Stimulated activated CD4-positive, alpha-beta T cell treated with anti-CD3 and anti-CD28 coated beads, Interleukin-2, amount 100 ng/mL, for 4 hours (primary cell): Measurements from ENCODE around the gene SHROOM3.

ENCODE experiments used
- DNase-seq: peaks from one replicate; pipeline ENCODE4 v3.0.0-alpha.2; 2020; ENCODE audit warnings: low read depth

The SHROOM3 gene

DNA sequence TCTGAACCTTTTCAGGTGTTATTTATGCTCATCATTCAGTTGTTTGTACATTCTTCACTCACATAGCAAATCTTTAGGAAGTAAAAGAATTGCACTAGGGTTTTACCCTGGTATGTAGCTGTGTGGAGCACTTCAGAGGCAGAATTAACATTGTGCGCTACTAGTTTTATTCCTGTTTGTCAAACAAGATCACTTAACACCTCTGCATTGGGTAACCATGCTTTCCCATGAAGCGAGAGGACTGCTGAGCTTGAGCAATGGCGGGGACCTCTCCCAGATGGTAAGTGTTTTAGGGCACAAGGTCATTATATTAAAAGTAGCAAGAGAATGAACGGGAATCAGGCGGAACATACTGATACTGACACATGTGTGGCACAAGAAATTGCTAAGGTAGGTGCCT, 59.2 kb downstream of the SHROOM3 start:
- no peak for DNase-seq

DNA sequence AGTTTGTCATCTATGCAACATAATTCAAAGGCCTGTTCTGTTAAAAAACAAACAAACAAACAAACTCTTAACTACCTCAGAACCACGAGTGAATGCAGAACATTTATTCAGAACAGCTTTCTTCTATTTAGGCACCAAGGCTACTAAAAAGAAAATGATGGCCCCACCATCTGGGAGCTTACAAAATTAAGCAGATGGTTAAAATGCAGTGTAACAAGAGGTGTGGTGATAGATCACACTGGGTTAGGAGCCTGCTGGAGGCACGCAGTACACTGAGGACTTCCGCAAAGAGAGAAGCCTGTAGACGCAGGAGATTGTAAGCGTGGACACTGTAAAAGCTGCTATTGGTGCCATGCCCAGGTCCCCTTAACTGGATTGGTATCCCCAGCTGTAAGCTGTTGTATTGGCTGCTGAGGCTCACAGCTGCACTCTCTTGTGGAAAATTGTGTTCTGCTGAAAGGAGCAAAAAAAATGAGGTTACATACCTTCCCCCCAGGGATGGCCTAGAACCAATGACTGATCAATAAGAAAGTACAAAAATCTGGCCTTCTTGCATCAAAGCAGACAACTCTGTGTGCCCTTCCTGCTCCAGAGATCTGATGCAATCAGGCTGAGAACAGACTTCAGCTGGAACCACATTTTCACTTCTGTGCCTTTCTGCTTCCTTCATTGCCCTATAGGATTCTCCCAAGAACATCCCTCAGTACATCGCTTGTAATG, 60.0 kb downstream of the SHROOM3 start:
- DNase-seq: no peak

DNA sequence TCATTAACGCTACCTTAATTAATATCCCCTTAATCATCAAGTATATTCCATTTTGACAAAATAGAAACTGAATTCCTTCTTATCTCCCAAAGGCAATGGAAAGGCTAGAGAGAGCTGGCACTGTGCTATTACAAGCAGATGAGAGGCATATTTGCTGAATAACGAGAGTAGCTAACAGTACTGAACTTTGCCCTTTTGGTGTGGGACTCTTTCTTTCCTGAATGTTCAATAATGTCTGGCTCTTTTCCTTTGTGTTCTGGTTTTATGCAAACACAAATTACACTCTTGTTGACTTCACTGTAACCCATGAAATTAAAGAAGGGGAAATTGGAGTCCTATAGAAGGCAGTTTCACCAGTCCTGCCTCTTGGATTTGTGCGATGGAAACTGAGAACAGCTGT, 63.5 kb downstream of the SHROOM3 start:
- no peak for DNase-seq

DNA sequence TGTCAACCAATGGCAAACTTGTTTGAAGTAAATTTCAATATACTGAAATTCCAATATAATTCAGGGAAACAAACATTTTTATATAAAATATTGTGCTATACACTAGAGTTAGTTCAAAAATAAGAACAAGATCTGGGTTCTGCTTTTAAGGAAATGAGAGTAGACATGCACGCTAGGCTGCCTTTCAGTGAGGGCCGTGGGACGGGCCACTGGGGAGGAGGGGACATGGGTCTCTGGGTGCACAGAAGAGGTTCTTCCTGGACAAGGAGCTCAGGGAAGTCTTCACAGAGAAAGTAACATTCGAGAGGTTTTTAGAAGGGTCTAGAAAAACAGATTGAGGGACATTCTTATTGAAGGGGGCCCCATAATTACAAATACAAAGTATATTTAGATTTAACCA, 64.4 kb downstream of the SHROOM3 start:
- no peak for DNase-seq

DNA sequence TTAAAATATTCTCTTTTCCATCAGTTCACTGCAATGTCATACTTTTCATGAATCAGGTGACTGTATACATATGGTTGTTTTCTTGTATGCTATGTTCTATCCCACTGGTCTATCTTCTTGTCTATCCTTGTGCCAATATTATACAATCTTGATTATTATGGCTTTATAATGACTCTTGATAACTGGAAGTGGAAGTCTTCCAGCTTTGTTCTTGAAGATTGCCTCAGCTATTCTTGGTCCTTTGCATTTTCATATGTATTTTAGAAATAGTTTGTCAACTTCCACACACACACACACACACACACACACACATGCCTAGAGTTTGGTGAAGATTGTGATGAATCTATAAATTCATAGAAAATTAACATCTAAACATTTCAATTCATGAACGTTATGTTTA, 67.9 kb downstream of the SHROOM3 start:
- no peak for DNase-seq

DNA sequence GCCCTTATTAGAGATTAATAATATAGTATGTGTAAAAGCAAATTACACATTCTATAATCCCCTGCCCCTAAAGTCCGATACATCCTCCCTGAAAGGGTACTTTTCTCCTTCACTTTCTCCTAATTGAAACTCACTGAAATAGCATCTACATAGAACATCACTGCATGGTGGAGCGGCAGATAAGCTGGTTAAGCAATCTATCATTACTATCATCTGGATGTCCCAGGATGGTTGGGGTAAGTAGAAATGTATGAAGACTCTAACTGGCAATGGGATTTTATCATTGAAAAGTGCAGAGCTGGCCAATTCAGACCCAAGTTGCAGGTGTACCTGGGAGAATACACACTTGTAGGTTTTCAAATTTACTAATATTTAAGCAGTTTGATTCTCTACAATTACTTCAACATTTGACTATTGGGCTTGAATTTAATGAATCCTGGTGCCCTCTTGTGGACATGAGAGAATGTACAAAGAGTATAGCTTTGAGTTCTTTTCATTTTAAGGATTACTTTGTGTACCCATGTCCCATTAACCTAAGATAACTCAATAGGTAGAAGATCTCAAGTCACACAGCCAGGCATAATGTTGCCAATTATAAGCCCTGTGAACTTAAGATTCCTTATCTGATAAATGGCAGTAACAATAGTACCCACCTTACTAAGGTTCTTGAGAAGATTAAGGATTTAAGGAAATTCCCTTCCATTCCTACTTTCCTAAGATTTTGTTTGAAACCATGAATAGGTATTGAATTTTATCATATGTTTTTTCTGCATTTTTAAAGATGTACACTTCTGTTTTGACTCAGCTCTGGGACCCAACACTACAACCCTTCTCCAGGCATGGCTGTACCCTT, 69.8 kb downstream of the SHROOM3 start:
- DNase-seq: no peak

DNA sequence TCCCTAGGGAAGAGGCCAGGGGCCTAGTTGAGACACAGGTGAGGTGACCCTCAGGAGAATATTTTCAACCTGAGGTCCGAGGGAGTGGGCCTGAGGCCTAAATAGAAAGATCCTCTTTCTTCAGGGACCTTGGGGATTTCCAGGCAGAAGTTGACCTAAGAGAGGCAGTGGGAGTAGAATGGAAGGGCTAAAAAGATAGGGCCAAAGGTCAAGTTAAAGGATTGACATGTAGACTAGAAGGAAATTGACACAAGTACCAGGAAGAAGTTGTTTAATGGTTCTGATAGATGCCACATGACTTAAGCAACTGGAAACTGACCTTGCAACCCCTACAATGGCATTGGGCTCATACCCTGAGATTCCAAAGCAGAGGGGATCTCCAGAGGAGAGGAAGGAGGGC, 76.9 kb downstream of the SHROOM3 start:
- DNase-seq: no peak

DNA sequence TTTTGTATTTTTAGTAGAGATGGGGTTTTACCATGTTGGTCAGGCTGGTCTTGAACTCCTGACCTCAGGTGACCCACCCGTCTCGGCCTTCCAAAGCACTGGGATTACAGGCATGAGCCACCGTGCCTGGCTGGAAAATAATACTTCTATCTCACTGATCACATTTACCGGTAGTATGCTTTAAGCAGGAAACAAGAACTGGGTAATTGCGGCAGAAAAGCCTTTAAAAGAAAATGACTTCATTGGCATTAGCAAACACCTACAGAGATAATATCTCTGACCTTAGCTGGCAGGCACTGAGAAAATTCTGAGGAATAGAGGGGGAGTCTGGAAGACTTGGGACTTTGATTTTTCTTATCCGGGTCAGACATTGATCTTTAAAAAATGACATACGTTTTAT, 78.5 kb downstream of the SHROOM3 start:
- no peak for DNase-seq

DNA sequence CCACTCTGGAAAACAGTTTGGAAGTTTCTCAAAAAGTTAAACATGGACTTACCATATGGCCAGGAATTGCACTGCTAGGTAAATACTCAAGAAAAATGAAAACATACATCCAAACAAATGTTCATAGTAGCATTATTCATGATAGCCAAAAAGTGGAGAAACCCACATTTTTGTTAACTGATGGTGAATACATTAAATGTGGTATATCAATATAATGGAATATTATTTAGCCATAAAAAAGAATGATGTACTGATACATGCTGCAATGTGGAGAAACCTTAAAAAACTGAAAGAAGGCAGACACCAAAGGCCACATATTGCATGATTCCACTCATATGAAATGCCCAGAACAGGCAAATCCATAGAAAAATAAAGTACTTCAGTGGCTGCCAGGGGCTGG, 79.1 kb downstream of the SHROOM3 start:
- DNase-seq: no peak

DNA sequence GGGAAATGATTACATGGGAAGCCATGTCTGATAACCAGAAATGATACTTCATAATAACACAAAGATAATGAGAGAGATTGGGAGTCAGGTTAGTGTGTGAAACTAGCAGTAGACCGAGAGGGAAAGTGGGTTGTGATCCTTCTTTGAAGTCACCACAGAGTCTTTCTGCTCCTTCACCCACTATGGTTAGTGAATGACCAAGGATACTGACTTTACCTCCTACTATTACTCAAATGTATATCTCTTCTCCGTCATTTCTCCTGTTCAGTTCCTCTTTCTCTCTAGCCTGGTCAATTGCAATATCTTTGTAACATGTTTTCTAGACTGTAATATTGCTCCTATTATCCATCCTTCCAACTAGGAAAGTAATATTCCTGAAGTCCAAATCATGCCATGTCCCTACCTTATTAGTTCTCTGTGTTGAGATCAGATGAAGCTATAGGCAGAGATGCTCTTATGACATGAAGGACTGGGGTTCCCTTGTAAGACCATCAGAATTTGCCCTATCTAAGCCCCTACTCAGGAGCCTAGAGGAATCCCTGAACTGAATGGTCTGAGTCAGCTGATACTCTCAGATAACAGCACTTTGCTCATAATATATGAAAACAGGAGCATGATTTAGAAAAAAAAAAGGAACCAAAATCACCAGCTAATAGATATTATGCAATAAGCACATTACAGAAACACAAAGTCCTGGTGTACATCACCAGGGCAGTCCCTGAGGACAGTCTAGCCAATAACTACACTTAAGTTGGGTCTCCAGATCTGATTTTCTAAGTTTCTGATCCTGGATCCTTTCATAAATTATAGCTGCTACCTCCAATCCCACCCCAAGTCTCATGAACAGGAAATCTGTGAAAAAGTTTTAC, 81.2 kb downstream of the SHROOM3 start:
- no peak for DNase-seq

DNA sequence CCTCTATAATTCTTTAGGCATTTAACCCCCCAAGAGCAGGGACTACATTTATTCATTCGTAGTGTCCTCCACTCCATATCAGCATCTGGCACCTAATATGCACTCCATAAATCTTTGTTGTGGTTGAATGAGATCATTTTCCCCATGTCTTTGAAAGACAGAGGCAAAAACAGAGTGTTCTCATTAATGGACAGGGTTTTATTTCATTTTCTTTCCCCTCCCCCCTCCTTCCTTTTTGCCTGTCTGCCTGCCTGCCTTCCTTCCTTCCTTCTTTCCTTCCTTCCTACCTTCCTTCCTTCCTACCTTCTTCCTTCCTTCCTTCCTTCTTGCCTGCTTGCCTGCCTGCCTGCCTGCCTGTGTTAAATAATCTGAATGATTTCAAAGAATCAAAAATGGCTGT, 83.2 kb downstream of the SHROOM3 start:
- DNase-seq: no peak

DNA sequence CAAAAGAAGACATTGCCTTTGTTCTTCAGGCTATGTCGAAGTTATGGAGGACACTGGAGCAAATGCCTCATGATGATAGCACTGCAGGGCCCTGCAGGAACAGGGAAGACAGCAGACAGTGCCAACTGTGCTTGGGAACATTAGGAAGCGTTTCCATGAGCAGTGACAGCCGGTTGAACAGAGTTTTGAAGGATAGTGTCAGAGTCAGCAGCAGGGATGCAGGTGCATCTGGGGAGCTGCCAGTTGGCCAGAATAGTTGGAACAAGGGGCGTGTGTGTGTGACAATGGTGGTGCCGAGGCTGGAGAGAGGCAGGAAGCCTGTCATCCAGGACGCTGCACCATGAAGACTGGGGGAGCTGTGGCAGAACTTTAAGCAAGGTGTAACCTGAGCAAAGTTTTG, 88.6 kb downstream of the SHROOM3 start:
- DNase-seq: no peak

DNA sequence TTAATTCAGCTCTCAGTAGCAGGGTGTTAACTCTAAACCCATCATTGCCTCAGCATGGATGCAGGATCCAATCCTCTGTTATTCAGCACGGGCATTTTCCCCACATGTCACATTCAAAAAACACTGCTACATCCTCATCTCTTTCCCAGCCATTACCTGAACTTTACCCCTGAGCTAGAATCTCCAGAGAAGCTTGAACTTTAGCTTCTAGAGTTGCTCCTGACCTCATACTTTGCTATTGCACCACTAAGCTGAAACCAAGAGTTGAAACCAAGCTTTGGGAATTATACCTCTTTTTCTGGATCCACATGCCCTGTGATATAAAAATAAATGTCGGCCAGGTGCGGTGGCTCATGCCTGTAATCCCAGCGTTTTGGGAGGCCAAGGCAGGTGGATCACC, 90.7 kb downstream of the SHROOM3 start:
- no peak for DNase-seq

DNA sequence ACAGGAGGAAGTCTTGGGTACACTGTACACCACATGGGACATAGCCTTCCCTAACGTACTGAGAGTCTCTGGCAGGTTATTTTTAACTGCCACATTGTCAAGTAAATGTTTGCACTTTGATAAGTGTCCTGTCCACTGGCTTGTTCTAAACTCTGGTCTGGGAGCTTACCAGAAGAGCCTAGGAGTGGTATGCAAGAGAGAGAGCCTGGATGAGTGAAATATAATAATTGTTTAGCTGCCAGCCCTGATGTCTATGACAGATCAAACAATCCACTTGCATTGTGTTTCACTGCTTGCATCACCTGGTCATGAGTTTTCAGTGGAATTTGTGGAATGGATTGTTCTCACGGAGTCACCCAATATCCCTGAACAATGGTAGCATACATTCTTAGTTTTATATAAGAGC, 91.6 kb downstream of the SHROOM3 start:
- DNase-seq: no peak

DNA sequence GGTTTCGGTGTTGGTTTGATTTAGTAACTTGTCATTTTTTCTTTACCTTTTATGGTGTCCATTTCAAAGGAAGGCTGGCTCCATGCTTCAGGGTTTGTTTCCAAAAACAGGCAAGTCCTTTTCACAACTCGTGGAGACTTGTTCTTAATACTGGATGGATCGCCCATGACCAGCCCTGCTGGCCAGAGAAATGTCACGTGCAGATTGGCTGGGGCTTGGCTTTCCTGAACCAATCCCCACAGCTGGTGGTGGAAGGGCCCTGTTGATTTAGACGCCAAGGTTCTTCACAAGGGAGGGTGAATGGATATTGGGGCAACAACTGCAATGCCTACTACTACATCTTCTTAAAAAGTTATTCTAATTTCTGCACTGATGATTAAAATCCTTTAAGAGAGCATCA, 92.6 kb downstream of the SHROOM3 start:
- DNase-seq: no peak

DNA sequence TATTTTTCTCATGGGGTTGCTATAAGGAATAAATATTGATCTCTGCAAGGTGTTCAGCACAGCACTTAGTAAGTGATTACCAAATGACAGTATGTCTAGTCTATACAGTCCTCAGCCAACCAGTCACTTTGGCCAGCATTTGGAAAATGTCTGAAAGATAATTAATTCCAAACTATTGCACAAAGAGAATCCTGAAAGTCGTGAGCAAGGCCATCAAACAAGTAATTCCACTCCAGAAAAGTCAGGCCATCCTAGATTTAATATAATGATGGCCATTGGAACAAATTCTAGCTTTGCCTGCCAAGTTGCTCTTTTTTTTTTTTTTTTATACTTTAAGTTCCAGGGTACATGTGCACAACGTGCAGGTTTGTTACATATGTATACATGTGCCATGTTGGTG, 96.6 kb downstream of the SHROOM3 start:
- no peak for DNase-seq

DNA sequence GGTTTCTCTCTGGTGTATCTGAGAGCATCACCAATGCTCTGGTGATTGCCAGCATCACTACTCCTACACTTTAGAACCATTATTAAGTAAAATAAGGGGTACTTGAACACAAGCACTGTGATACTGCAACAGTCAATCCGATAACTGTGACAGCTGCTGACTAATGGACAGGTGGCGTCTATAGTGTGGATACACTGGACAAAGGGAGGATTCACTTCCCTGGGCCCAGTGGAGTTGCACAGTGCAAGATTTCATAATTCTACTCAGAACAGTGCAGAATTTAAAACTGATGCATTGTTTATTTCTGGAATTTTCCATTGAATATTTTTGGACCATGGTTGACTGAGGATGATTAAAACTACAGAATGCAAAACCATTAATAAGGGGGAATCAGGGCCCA, 97.8 kb downstream of the SHROOM3 start:
- DNase-seq: no peak

DNA sequence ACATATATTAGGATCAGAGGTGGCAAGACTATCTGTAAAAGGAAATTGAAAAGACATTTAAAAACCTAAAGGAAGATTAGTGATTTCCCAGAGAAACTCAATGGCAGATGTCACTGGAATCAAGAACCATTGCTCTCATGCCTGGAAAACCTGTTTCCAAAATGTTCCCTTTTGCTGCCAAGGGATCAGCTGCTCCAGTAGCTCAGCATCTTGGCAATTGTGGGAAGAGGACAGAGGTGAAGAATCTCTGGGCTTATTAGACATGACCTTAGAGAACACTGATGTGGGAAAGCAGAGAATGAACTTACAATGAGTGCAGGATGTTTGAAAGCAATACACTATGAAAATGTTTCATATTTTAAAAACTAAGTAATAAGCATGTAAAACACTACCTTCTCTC, 98.3 kb downstream of the SHROOM3 start:
- DNase-seq: no peak

DNA sequence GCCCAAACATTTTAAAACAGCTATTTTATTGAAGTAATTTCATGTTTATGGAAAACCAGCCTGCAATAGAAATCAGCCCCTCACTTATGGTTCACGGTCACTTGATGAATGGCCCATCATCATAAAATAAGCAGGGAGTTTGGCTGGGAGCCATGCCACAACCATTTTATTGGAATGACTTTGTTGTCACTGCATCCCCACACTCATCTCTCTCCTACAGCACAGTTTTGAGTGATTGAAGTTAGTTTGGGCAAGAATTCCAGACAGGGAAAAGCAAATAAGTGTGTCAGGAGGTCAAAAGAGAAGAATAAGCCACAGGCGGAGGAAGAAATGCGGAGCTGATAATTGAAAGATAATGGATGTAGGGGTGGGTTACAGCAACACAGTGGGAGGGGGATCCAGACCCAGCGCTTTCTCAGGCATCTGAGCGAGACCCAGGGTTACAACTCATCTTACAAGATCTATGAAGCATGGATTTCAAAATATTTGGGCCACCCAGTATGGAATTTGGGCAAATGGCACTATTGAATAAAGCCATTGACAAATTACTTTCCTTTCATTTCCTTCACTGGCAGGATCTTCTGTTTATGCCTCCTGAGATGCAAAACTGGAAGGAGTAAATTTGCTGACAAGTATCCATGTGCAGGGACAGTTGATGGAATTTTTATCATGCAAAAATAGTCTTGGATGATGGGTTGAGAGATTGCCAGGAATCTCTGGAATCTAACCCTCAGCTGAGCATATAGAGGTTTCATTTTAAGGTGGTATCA, 100.8 kb downstream of the SHROOM3 start:
- no peak for DNase-seq

DNA sequence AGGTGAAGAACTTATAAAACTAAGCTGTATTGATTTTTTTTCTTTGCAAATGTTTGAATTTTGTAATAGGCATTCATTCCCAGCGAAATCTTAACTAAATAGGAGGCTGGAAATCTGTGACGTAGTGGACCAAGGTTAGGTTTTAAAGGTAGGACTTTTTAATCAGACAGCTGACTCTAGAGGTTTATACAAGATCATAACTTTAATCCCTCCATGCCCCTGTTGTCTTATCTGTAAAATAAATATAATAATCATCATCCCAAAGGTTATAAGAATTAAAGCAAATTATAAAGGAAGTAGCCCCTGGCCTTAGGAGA, 101.3 kb downstream of the SHROOM3 start:
- no peak for DNase-seq

DNA sequence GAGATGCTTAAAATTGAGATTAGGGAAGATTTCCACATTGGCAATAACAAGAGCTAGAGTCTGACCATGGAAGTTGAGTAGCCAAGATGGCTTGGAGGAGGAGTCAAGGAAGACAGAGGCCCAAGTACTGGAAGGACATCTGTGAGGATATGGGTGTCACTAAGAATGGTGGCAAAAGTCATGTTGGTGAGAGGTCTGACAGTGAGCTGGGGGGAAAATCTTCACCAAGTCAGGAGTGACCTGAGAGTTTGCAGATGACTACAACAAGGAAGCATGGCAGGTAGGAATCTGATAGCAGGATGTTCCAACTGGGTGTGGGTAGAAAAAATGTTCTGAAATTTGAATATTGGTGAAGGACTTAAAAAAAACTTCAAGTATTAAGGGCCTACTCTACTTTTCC, 103.3 kb downstream of the SHROOM3 start:
- DNase-seq: no peak

DNA sequence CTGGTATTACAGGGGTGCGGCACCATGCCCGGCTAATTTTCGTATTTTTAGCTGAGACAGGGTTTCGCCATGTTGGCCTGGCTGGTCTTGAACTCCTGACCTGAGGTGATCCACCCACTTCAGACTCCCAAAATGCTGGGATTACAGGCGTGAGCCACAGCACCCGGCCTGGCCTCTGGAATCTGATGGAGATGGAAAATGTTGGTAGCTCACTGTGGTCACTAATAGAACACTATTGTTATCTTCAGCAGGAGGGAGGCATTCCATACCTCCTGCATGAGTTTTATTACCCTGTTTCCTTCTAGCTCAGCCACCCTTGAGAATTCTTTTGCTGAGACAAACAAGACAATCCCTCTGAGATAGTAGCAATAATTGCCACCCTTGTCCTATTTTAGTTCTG, 105.0 kb downstream of the SHROOM3 start:
- no peak for DNase-seq
